Measurements from ENCODE around the gene MAVS. TPM values are rescaled to one million over a fixed set of nuclear protein-coding genes. Genes with fewer than 3 reads are reported as not detected.

The MAVS gene
- total and polyA plus RNA-seq, 9 of the 15 experiments (the other 6 are each of a cell fraction or from before 2014, with no cell fraction given): 1.6 to 22.0 (median 11.3) TPM

DNA sequence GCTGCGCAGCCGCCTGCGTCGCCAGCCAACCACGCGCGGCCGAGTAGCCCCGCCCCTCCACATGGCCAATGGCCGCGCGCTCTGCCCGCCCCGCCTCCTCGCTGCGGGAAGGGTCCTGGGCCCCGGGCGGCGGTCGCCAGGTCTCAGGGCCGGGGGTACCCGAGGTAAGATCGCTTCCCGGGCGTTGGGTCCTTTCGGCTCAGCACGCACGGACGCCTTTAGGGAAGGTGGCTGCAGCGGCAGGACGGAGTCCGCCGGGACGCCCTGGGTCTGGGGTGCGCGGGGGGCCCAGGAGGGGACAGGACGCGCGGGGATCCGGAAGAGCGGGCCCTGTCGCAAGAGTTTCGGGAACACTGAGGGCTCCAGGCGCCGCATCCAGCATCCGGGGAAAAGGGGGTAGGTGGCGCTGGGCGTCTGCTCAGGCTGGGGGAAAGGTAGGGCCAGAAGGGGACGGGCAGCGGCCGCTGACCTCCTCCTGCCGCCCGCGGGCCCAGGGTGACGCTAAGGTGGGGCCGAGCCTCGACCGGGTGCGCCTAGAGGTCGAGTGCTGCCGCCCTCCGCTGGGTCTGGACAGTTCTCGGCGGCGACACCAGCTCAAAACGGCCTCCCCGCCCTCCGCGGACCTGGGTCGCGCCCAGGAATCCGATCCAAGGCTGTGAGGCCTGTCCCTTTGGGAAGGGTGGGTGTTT, at the start of gene MAVS (continued):
- TF ChIP-seq, protein P1, sequence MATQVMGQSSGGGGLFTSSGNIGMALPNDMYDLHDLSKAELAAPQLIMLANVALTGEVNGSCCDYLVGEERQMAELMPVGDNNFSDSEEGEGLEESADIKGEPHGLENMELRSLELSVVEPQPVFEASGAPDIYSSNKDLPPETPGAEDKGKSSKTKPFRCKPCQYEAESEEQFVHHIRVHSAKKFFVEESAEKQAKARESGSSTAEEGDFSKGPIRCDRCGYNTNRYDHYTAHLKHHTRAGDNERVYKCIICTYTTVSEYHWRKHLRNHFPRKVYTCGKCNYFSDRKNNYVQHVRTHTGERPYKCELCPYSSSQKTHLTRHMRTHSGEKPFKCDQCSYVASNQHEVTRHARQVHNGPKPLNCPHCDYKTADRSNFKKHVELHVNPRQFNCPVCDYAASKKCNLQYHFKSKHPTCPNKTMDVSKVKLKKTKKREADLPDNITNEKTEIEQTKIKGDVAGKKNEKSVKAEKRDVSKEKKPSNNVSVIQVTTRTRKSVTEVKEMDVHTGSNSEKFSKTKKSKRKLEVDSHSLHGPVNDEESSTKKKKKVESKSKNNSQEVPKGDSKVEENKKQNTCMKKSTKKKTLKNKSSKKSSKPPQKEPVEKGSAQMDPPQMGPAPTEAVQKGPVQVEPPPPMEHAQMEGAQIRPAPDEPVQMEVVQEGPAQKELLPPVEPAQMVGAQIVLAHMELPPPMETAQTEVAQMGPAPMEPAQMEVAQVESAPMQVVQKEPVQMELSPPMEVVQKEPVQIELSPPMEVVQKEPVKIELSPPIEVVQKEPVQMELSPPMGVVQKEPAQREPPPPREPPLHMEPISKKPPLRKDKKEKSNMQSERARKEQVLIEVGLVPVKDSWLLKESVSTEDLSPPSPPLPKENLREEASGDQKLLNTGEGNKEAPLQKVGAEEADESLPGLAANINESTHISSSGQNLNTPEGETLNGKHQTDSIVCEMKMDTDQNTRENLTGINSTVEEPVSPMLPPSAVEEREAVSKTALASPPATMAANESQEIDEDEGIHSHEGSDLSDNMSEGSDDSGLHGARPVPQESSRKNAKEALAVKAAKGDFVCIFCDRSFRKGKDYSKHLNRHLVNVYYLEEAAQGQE (IDR thresholded peaks at IDR 0.05; ENCODE audit: borderline replicate concordance): peak; percentile 71
- TF ChIP-seq, protein P1 (CRISPR knock-in tag; IDR thresholded peaks at IDR 0.05; ENCODE audit: low read depth): no peak
- TF ChIP-seq CEBPG (CRISPR knock-in tag; IDR thresholded peaks at IDR 0.05) (no peak), CEBPG (tag; conservative IDR thresholded peaks at IDR 0.05 in 1 of 2, IDR thresholded peaks at IDR 0.05 in 1 of 2) (no peak; a peak in 1 of 4 replicates), SMARCA5 (IDR thresholded peaks at IDR 0.05) (no peak), CC2D1A (IDR thresholded peaks at IDR 0.05) (no peak), NFYB (IDR thresholded peaks at IDR 0.05; ENCODE audit: extremely low read depth, insufficient read length) (peak; percentile 36), ASH1L (IDR thresholded peaks at IDR 0.05; ENCODE audit: borderline replicate concordance, low read depth, partially characterized antibody) (no peak), FOXK2 (conservative IDR thresholded peaks at IDR 0.05 in 1 of 2, IDR thresholded peaks at IDR 0.05 in 1 of 2; ENCODE audit: low read depth in 2 of 2) (peak in 1 of 2 experiments; percentile 58; a peak in 1 of 4 replicates)
- TF ChIP-seq, protein P2, sequence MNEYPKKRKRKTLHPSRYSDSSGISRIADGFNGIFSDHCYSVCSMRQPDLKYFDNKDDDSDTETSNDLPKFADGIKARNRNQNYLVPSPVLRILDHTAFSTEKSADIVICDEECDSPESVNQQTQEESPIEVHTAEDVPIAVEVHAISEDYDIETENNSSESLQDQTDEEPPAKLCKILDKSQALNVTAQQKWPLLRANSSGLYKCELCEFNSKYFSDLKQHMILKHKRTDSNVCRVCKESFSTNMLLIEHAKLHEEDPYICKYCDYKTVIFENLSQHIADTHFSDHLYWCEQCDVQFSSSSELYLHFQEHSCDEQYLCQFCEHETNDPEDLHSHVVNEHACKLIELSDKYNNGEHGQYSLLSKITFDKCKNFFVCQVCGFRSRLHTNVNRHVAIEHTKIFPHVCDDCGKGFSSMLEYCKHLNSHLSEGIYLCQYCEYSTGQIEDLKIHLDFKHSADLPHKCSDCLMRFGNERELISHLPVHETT (CRISPR knock-in tag; conservative IDR thresholded peaks at IDR 0.05 in 1 of 2, IDR thresholded peaks at IDR 0.05 in 1 of 2): no peak
- TF ChIP-seq, protein P3, sequence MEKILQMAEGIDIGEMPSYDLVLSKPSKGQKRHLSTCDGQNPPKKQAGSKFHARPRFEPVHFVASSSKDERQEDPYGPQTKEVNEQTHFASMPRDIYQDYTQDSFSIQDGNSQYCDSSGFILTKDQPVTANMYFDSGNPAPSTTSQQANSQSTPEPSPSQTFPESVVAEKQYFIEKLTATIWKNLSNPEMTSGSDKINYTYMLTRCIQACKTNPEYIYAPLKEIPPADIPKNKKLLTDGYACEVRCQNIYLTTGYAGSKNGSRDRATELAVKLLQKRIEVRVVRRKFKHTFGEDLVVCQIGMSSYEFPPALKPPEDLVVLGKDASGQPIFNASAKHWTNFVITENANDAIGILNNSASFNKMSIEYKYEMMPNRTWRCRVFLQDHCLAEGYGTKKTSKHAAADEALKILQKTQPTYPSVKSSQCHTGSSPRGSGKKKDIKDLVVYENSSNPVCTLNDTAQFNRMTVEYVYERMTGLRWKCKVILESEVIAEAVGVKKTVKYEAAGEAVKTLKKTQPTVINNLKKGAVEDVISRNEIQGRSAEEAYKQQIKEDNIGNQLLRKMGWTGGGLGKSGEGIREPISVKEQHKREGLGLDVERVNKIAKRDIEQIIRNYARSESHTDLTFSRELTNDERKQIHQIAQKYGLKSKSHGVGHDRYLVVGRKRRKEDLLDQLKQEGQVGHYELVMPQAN (IDR thresholded peaks at IDR 0.05; ENCODE audit: borderline replicate concordance): 0 out of 2 replicates have a peak, but pooled peaks have one; percentile 12
- TF ChIP-seq, protein P4, sequence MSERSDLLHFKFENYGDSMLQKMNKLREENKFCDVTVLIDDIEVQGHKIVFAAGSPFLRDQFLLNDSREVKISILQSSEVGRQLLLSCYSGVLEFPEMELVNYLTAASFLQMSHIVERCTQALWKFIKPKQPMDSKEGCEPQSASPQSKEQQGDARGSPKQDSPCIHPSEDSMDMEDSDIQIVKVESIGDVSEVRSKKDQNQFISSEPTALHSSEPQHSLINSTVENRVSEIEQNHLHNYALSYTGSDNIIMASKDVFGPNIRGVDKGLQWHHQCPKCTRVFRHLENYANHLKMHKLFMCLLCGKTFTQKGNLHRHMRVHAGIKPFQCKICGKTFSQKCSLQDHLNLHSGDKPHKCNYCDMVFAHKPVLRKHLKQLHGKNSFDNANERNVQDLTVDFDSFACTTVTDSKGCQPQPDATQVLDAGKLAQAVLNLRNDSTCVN (CRISPR knock-in tag; IDR thresholded peaks at IDR 0.05): no peak
